SU-DHL-6 (cell line): Measurements from ENCODE around the gene GRAP2.

ENCODE experiments used
- EZH2phosphoT487 ChIP-seq: fragments of 200-600 bp; sonication (generic), shearing (Covaris generic); conservative IDR thresholded peaks from 2 replicates; pipeline ENCODE4 v1.6.1; 2018; ENCODE audit warnings: mild to moderate bottlenecking, antibody characterized with exemption, low read length, moderate library complexity, mixed read lengths
- TF ChIP-seq, protein P1 (sequence below): fragments of 200-600 bp; sonication (generic); IDR thresholded peaks from one replicate; pipeline ENCODE4 v1.5.1; 2017; ENCODE audit warnings: antibody characterized with exemption, mild to moderate bottlenecking, low read length, moderate library complexity; ENCODE audit not compliant: insufficient read depth, poor library complexity, severe bottlenecking

DNA sequence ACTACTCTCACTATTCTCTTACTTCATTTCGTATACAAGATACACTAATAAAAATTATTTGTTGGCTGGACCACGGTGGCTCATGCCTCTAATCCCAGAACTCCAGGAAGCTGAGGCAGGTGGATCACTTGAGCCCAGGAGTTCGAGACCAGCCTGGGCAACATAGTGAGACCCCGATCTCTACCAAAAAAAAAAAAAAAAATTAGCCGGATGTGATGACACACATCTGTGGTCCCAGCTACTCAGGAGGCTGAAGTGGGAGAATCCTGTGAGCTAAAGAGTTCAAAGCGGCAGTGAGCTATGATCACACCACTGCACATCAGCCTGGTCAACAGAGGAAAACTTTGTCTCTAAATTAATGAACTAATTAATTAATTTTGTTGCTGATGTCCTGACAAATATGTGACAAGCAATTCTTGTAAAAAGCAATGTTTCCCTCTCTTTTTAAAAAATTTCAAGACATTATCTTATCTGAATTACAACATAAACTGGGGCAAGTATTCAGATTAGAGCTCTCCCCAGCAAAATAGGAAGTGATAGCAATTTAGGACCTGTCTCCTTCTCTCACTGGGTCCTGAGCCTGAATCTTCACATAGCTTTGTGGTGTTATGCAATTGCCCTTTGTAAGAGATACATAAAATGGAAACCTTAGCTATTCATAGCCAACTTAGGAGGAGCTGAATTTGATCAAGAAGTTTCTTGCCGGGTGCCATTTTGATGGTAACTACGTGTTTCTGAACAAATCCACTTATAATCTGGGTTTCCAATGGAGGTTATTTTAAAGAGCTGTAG is 41.8 kb downstream of the GRAP2 start:
- TF ChIP-seq, protein P1, sequence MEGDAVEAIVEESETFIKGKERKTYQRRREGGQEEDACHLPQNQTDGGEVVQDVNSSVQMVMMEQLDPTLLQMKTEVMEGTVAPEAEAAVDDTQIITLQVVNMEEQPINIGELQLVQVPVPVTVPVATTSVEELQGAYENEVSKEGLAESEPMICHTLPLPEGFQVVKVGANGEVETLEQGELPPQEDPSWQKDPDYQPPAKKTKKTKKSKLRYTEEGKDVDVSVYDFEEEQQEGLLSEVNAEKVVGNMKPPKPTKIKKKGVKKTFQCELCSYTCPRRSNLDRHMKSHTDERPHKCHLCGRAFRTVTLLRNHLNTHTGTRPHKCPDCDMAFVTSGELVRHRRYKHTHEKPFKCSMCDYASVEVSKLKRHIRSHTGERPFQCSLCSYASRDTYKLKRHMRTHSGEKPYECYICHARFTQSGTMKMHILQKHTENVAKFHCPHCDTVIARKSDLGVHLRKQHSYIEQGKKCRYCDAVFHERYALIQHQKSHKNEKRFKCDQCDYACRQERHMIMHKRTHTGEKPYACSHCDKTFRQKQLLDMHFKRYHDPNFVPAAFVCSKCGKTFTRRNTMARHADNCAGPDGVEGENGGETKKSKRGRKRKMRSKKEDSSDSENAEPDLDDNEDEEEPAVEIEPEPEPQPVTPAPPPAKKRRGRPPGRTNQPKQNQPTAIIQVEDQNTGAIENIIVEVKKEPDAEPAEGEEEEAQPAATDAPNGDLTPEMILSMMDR, result no peak
- no peak for TF ChIP-seq EZH2phosphoT487
